WTC11 (cell line): ENCODE measurements around the gene NADK2. TPM values are rescaled to one million over a fixed set of nuclear protein-coding genes. Genes with fewer than 3 reads are reported as not detected.
A peak's percentile ranks its signal among the peaks of the same experiment; 100 is the strongest.

Experiments used
- ATAC-seq: fragments of 200-7000 bp; cut with Tn5 transposase; 2 replicates; pipeline ENCODE4 v1.10.0; 2021; ENCODE audit warnings: mild to moderate bottlenecking, moderate library complexity
- CTCF ChIA-PET: fragments of 300-600 bp; sonication (Branson Sonifier 250); formaldehyde crosslinking; loops from one replicate; lab custom pipeline; 2021; ENCODE audit warnings: antibody characterized with exemption; lab: Charles Lee
- POLR2A ChIA-PET: fragments of 350-600 bp; sonication (Branson Sonifier 250); formaldehyde crosslinking; loops from one replicate; lab custom pipeline; 2021; ENCODE audit warnings: antibody characterized with exemption; lab: Charles Lee
- DNase-seq: peaks from one replicate; pipeline ENCODE4 v3.0.0; 2021; ENCODE audit warnings: low spot score
- H3K27ac Mint-ChIP-seq: 2 replicates; pipeline ENCODE4 v1.8.0; 2021; ENCODE audit warnings: mixed read lengths
- H3K27me3 Mint-ChIP-seq: 2 replicates; pipeline ENCODE4 v1.8.0; 2021; ENCODE audit warnings: low read depth, mild to moderate bottlenecking, moderate library complexity, mixed read lengths
- H3K36me3 Mint-ChIP-seq: 2 replicates; pipeline ENCODE4 v1.8.0; 2021; ENCODE audit warnings: mixed read lengths
- H3K4me1 Mint-ChIP-seq: 2 replicates; pipeline ENCODE4 v1.8.0; 2022; ENCODE audit warnings: mixed read lengths
- H3K4me3 Mint-ChIP-seq: 2 replicates; pipeline ENCODE4 v1.8.0; 2021; ENCODE audit warnings: mild to moderate bottlenecking, moderate library complexity, mixed read lengths
- H3K9me3 Mint-ChIP-seq: 2 replicates; pipeline ENCODE4 v1.8.0; 2021; ENCODE audit warnings: mixed read lengths
- ARID4B ChIP-seq: sonication (generic); formaldehyde crosslinking; IDR thresholded peaks from 2 replicates; pipeline ENCODE4 v1.8.0; 2023; ENCODE audit warnings: missing genetic modification reagents, mild to moderate bottlenecking, borderline replicate concordance
- ATF2 ChIP-seq: sonication (generic); formaldehyde crosslinking; IDR thresholded peaks from 2 replicates; pipeline ENCODE4 v1.8.1; 2022; ENCODE audit warnings: low read depth, missing genetic modification reagents, borderline replicate concordance
- CTCF ChIP-seq: fragments of 200-600 bp; IDR thresholded peaks from 2 replicates; pipeline ENCODE4 v1.8.0; 2022; ENCODE audit warnings: antibody characterized with exemption
- NFATC4 ChIP-seq: fragments of 250-450 bp; sonication (Bioruptor Pico); IDR thresholded peaks from 2 replicates; pipeline ENCODE4 v1.9.0; 2021; ENCODE audit warnings: mild to moderate bottlenecking
- NR3C1 ChIP-seq: sonication (generic); formaldehyde crosslinking; conservative IDR thresholded peaks from 2 replicates; pipeline ENCODE4 v1.8.1; 2023; ENCODE audit warnings: low read depth, mild to moderate bottlenecking, missing genetic modification reagents
- OVOL2 ChIP-seq: fragments of 250-450 bp; sonication (Bioruptor Pico); IDR thresholded peaks from 2 replicates; pipeline ENCODE4 v1.9.0; 2021; ENCODE audit warnings: mild to moderate bottlenecking, borderline replicate concordance
- PREB ChIP-seq: sonication (generic); formaldehyde crosslinking; IDR thresholded peaks from 2 replicates; pipeline ENCODE4 v1.8.1; 2022; ENCODE audit warnings: mild to moderate bottlenecking, missing genetic modification reagents, moderate library complexity, borderline replicate concordance
- PRRX2 ChIP-seq: fragments of 250-450 bp; sonication (Bioruptor Pico); IDR thresholded peaks from 2 replicates; pipeline ENCODE4 v1.8.0; 2021; ENCODE audit warnings: mild to moderate bottlenecking
- SMAD3 ChIP-seq: sonication (generic); formaldehyde crosslinking; IDR thresholded peaks from 2 replicates; pipeline ENCODE4 v1.8.0; 2022; ENCODE audit warnings: missing genetic modification reagents, mild to moderate bottlenecking, borderline replicate concordance
- TCF7 ChIP-seq: sonication (generic); formaldehyde crosslinking; IDR thresholded peaks from 2 replicates; pipeline ENCODE4 v1.8.0; 2022; ENCODE audit warnings: mild to moderate bottlenecking, low read depth, missing genetic modification reagents, moderate library complexity
- TP53 ChIP-seq: sonication (generic); formaldehyde crosslinking; IDR thresholded peaks from 2 replicates; pipeline ENCODE4 v1.8.1; 2023; ENCODE audit warnings: mild to moderate bottlenecking, missing genetic modification reagents
- ZNF423 ChIP-seq: fragments of 250-450 bp; sonication (Bioruptor Pico); IDR thresholded peaks from 2 replicates; pipeline ENCODE4 v2.1.2; 2022; ENCODE audit warnings: mild to moderate bottlenecking, moderate library complexity
- ZNF425 ChIP-seq: fragments of 250-450 bp; sonication (Bioruptor Pico); conservative IDR thresholded peaks from 2 replicates; pipeline ENCODE4 v1.9.0; 2021; ENCODE audit warnings: mild to moderate bottlenecking
- ZNF532 ChIP-seq: fragments of 250-450 bp; sonication (Bioruptor Pico); IDR thresholded peaks from 2 replicates; pipeline ENCODE4 v1.9.0; 2021; ENCODE audit warnings: mild to moderate bottlenecking, borderline replicate concordance
- total RNA-seq: library from RNA; stranded (reverse); gene quantifications from 3 replicates; pipeline ENCODE4 v1.2.3, GENCODE V29; 2021

NADK2 gene
- total RNA-seq, 1 experiment from 2014 or later: 11.7 TPM

GRCh38 chr5:36175043-36175442 lies 66.7 kb downstream of the NADK2 start:
- POLR2A ChIA-PET: no interaction called here
- DNase-seq (no peak), ATAC-seq (no peak)
- Mint-ChIP-seq H3K27me3 (no peaks in the 10 kb centered on the region), H3K9me3 (no peaks in the 10 kb centered on the region), H3K4me3 (no peak overlapping the region), H3K36me3 (peaks cover 61% of the 10 kb centered on the region), H3K27ac (peak overlapping the region; percentile 55; the same call in 1 of the 2 replicates), H3K4me1 (no peaks in the 10 kb centered on the region)
- TF ChIP-seq NFATC4 (CRISPR knock-in tag) (no peak), SMAD3 (CRISPR knock-in tag) (no peak), ZNF423 (CRISPR knock-in tag) (no peak), ATF2 (no peak), OVOL2 (no peak)
- CTCF ChIA-PET: no interaction called here

- ChIA-PET CTCF (no interaction called here), POLR2A (no interaction called here)
- Mint-ChIP-seq H3K9me3 (no peaks in the 10 kb centered on the region), H3K36me3 (peaks cover 60% of the 10 kb centered on the region), H3K4me1 (no peaks in the 10 kb centered on the region), H3K4me3 (no peak overlapping the region), H3K27me3 (no peaks in the 10 kb centered on the region), H3K27ac (peak overlapping the region; percentile 2; the same call in 1 of the 2 replicates)
- ATAC-seq (no peak), DNase-seq (no peak)
- TF ChIP-seq PREB (CRISPR knock-in tag) (no peak), TP53 (CRISPR knock-in tag) (no peak), ZNF532 (CRISPR knock-in tag) (no peak), ZNF425 (CRISPR knock-in tag) (no peak), PRRX2 (CRISPR knock-in tag) (no peak), NR3C1 (no peak), TCF7 (no peak), CTCF (no peak), ARID4B (CRISPR knock-in tag) (no peak)
These were observed 67.6 kb downstream of the NADK2 start for GRCh38 chr5:36174119-36174518.
